Activated naive CD4-positive, alpha-beta T cell treated with anti-CD3 and anti-CD28 coated beads, Interleukin-2, amount 50 U/mL, for 72 hours (primary cell): ENCODE data around the gene OR52N5. TPM values are rescaled to one million over a fixed set of nuclear protein-coding genes. Genes with fewer than 3 reads are reported as not detected.

Source experiments
- ATAC-seq, 2 donors: fragments of 150-1000 bp; cut with Tn5 transposase; 2 replicates each; pipeline ENCODE4 v1.10.0; 2021; ENCODE audit warnings: mild to moderate bottlenecking in 2 of 2, moderate library complexity in 2 of 2
- DNase-seq, 2 donors: peaks; one replicate each; pipeline ENCODE4 v3.0.0; 2021 to 2022; ENCODE audit warnings: low spot score in 2 of 2
- H3K27ac Mint-ChIP-seq, 2 donors: one replicate each; pipeline ENCODE4 v1.8.0; 2022; ENCODE audit warnings: mild to moderate bottlenecking in 2 of 2, mixed read lengths in 2 of 2
- H3K36me3 Mint-ChIP-seq, 2 donors: one replicate each; pipeline ENCODE4 v1.8.0; 2022; ENCODE audit warnings: mixed read lengths in 2 of 2
- H3K9me3 Mint-ChIP-seq, 2 donors: one replicate each; pipeline ENCODE4 v1.8.0; 2022; ENCODE audit warnings: mixed read lengths in 2 of 2
- total RNA-seq, 2 donors: library from RNA; stranded (reverse); gene quantifications; one replicate each; pipeline ENCODE4 v1.2.3, GENCODE V29; 2022

Gene OR52N5
- total RNA-seq, 2 donors from 2014 or later, result 0.08 TPM; not detected in 1

DNA sequence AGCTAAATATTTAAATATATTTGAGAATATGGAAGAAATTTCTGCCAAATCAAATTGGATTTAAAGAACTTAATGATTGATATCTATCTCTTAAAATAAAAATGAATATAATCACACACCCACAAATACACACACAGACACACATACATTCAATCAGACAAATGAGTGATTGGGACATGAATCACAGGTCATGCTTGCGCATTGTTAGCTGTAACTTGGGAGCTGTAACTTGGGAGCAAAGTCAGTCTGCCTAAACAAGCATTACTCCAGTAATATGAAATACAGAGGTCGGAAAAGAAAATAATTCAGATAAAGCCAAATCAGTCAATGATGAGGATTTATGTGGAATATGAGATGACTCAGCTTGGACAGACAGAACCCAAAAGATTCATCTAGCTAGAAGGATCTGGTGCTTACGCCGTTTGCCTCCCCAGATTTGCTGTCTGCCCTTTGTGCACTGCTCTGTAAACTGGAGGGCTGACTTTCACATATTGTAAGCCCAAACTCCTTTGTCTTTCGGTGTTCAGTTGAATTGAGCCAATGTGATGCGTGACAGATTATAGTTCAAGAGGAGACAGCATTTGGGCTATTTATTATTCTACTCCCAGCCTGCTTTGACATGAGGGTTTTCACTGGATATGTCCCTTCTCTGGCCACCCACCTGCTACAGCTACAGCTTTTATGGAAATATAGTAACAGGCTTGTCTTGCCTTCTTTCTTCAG is 45.3 kb downstream of the OR52N5 start:
- Mint-ChIP-seq H3K27ac (no peak overlapping the region), H3K9me3 (peaks cover 17 to 19% of the 10 kb centered on the region in 2 donors), H3K36me3 (peaks cover 0 to 30% of the 10 kb centered on the region in 2 donors)
- ATAC-seq, result no peak
- DNase-seq, result no peak

DNA sequence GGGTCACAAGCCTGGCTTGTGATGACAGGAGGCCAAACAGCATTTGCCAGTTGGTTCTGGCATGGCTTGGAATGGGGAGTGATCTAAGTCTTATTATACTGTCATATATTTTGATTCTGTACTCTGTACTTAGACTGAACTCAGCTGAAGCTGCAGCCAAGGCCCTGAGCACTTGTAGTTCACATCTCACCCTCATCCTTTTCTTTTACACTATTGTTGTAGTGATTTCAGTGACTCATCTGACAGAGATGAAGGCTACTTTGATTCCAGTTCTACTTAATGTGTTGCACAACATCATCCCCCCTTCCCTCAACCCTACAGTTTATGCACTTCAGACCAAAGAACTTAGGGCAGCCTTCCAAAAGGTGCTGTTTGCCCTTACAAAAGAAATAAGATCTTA is 46.1 kb downstream of the OR52N5 start:
- H3K36me3 Mint-ChIP-seq, result peaks cover 0 to 29% of the 10 kb centered on the region in 2 donors
- ATAC-seq, result no peak
- peaks cover 16 to 19% of the 10 kb centered on the region in 2 donors for H3K9me3 Mint-ChIP-seq
- DNase-seq, result no peak
- no peak overlapping the region for H3K27ac Mint-ChIP-seq

- ATAC-seq (no peak), DNase-seq (no peak)
- H3K9me3 Mint-ChIP-seq, result peaks cover 9 to 12% of the 10 kb centered on the region in 2 donors
- H3K27ac Mint-ChIP-seq, result no peak within 1 kb of the TSS
- peaks cover 0 to 22% of the 10 kb centered on the region in 2 donors for H3K36me3 Mint-ChIP-seq
Observed at GRCh38 chr11:5736396-5736795, 46.8 kb downstream of the OR52N5 start, which contains the start of gene OR56B1. OR56B1 (plus strand) TSS chr11:5736448; CDS start chr11:5736517, 69 bp downstream.

DNA sequence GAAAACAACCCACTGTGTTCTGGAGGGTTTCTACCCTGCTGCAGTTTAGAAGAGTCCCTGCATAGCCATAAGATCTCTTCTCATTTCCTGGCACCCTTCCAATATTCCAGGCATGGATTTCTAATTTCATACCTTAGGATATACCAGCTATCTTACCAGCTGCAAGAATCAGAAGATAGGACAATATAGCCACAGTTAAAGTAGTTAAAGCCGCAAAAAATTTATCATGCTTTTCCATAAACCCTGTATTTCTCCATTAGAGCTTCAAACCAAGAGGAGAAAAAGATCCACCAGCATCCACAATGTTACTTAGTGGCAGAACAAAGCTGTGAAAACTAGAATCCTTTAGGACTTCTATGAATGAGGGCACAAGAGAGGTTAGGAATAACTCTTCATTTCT is 55.5 kb downstream of the OR52N5 start:
- H3K27ac Mint-ChIP-seq, result no peak overlapping the region
- H3K36me3 Mint-ChIP-seq, result peaks cover 0 to 8% of the 10 kb centered on the region in 2 donors
- ATAC-seq (no peak), DNase-seq (no peak)
- H3K9me3 Mint-ChIP-seq, result no peaks in the 10 kb centered on the region

DNA sequence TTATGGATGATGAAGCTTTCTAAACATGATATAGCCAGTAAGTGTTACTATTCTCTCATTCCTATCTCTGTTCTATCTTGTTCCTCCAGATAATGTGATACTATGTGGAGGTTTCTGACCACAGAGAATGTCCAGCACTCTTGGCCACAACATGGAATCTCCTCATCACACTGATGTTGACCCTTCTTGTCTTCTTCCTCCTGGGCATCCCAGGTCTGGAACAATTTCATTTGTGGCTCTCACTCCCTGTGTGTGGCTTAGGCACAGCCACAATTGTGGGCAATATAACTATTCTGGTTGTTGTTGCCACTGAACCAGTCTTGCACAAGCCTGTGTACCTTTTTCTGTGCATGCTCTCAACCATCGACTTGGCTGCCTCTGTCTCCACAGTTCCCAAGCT is 56.8 kb downstream of the OR52N5 start:
- DNase-seq, result no peak

More for the DNA sequence above, 56.8 kb downstream of the OR52N5 start:
- Mint-ChIP-seq H3K27ac (no peak overlapping the region), H3K9me3 (no peaks in the 10 kb centered on the region), H3K36me3 (peaks cover 0 to 8% of the 10 kb centered on the region in 2 donors)
- ATAC-seq, result no peak

Other genes with a start within 250 kb of the OR52N5 start
- under 1 TPM in 1 of 2 donors, not detected in 1; 0.23 TPM for gene OR52H1, start 234.8 kb downstream of the OR52N5 start, total RNA-seq
- not detected for gene OR52B6, start 202.5 kb downstream of the OR52N5 start, total RNA-seq
- 1 to 10 TPM in 1 of 2 donors, under 1 TPM in 1; 0.80 to 1.6 TPM for gene TRIM6, start 186.7 kb downstream of the OR52N5 start, total RNA-seq
- gene TRIM34, start 158.4 kb downstream of the OR52N5 start, total RNA-seq, result 10 to 100 TPM; 10.9 to 12.0 TPM
- gene TRIM5, start 98.3 kb downstream of the OR52N5 start, total RNA-seq, result 10 to 100 TPM; 30.2 to 31.9 TPM
- gene TRIM22, start 93.6 kb downstream of the OR52N5 start, total RNA-seq, result 100 to 1,000 TPM; 151 to 228 TPM
- under 1 TPM; 0.48 to 0.93 TPM for gene OR56B1, start 46.9 kb downstream of the OR52N5 start, total RNA-seq
- 1 to 10 TPM in 1 of 2 donors, under 1 TPM in 1; 0.41 to 1.3 TPM for gene OR52N4, start 29.1 kb downstream of the OR52N5 start, total RNA-seq
- under 1 TPM; 0.14 to 0.58 TPM for gene OR52N1, start 7.9 kb upstream of the OR52N5 start, total RNA-seq
- gene OR52N2, start 25.6 kb upstream of the OR52N5 start, total RNA-seq, result not detected
- not detected for gene OR52E6, start 58.5 kb upstream of the OR52N5 start, total RNA-seq
- not detected for gene OR52E8, start 74.3 kb upstream of the OR52N5 start, total RNA-seq
- not detected for gene OR52E4, start 97.3 kb upstream of the OR52N5 start, total RNA-seq
- gene OR52E5, start 109.9 kb upstream of the OR52N5 start, total RNA-seq, result not detected
- gene OR56A3, start 158.9 kb upstream of the OR52N5 start, total RNA-seq, result not detected
- not detected for gene OR56A5, start 185.1 kb upstream of the OR52N5 start, total RNA-seq
- gene OR52L1, start 203.6 kb upstream of the OR52N5 start, total RNA-seq, result not detected
- under 1 TPM in 1 of 2 donors, not detected in 1; 0.12 TPM for gene OR56A4, start 223.6 kb upstream of the OR52N5 start, total RNA-seq
- under 1 TPM in 1 of 2 donors, not detected in 1; 0.04 TPM for gene OR56A1, start 247.4 kb upstream of the OR52N5 start, total RNA-seq